Keratinocyte (primary cell): ENCODE measurements around the gene WNT8A.

Source experiments
- CTCF ChIP-seq, 3 experiments: IDR thresholded peaks in 1 of 3; conservative IDR thresholded peaks in 1 of 3; optimal IDR thresholded peaks in 1 of 3; 2 replicates in 2 of 3; 3 replicates in 1 of 3; pipeline versions ENCODE3 to v1.5.1; 2011; ENCODE audit warnings: low read length in 3 of 3, mild to moderate bottlenecking in 3 of 3, moderate library complexity in 2 of 3, control low read depth in 1 of 3, inconsistent platforms in 1 of 3; ENCODE audit not compliant: insufficient read depth in 2 of 3; ENCODE audit errors: extremely low read depth in 1 of 3
- EZH2 ChIP-seq: IDR thresholded peaks from one replicate; pipeline ENCODE4 v1.6.1; 2012; ENCODE audit warnings: inconsistent platforms, mild to moderate bottlenecking, low read length, moderate library complexity

- TF ChIP-seq CTCF (optimal IDR thresholded peaks at IDR 0.05 in 1 of 3, IDR thresholded peaks at IDR 0.05 in 1 of 3, conservative IDR thresholded peaks at IDR 0.05 in 1 of 3; ENCODE audit: extremely low read depth in 1 of 3, insufficient read depth in 2 of 3, low read length in 3 of 3), result no peak
- no peak for TF ChIP-seq EZH2
These were observed 7.9 kb downstream of the WNT8A start for GRCh38 chr5:138091685-138092084.
